ENCODE data around the gene CACNA2D3. TPM values are rescaled to one million over a fixed set of nuclear protein-coding genes. Genes with fewer than 3 reads are reported as not detected.

Gene CACNA2D3
- total RNA-seq, 1 donor from 2014 or later, result 10.0 TPM

- TF ChIP-seq CTCF (IDR thresholded peaks at IDR 0.05; ENCODE audit: partially characterized antibody, unreplicated experiment), result no peak
- Mint-ChIP-seq H3K4me3 (ENCODE audit: unreplicated experiment) (no peak overlapping the region), H3K9me3 (ENCODE audit: unreplicated experiment) (no peaks in the 10 kb centered on the region), H3K27me3 (ENCODE audit: unreplicated experiment) (no peaks in the 10 kb centered on the region), H3K4me1 (ENCODE audit: low read depth, unreplicated experiment) (no peaks in the 10 kb centered on the region), H3K27ac (ENCODE audit: unreplicated experiment) (no peak overlapping the region), H3K36me3 (ENCODE audit: unreplicated experiment) (no peaks in the 10 kb centered on the region)
- DNase-seq, result no peak
These were observed 254.7 kb downstream of the CACNA2D3 start for GRCh38 chr3:54376939-54377578.

GRCh38 chr3:54378184-54378583 is 255.8 kb downstream of the CACNA2D3 start:
- no peak overlapping the region for H3K27ac Mint-ChIP-seq (ENCODE audit: unreplicated experiment)
- H3K9me3 Mint-ChIP-seq (ENCODE audit: unreplicated experiment), result no peaks in the 10 kb centered on the region
- no peaks in the 10 kb centered on the region for H3K27me3 Mint-ChIP-seq (ENCODE audit: unreplicated experiment)
- no peak for DNase-seq
- no peak overlapping the region for H3K4me3 Mint-ChIP-seq (ENCODE audit: unreplicated experiment)
- no peak for TF ChIP-seq CTCF (IDR thresholded peaks at IDR 0.05; ENCODE audit: partially characterized antibody, unreplicated experiment)
- H3K4me1 Mint-ChIP-seq (ENCODE audit: low read depth, unreplicated experiment), result no peaks in the 10 kb centered on the region
- no peaks in the 10 kb centered on the region for H3K36me3 Mint-ChIP-seq (ENCODE audit: unreplicated experiment)

GRCh38 chr3:54384279-54384678 is 261.9 kb downstream of the CACNA2D3 start:
- TF ChIP-seq CTCF (IDR thresholded peaks at IDR 0.05; ENCODE audit: partially characterized antibody, unreplicated experiment), result no peak
- no peak for DNase-seq
- Mint-ChIP-seq H3K27me3 (ENCODE audit: unreplicated experiment) (peaks cover 3% of the 10 kb centered on the region), H3K27ac (ENCODE audit: unreplicated experiment) (no peak overlapping the region), H3K4me3 (ENCODE audit: unreplicated experiment) (no peak overlapping the region), H3K4me1 (ENCODE audit: low read depth, unreplicated experiment) (no peaks in the 10 kb centered on the region), H3K36me3 (ENCODE audit: unreplicated experiment) (no peaks in the 10 kb centered on the region), H3K9me3 (ENCODE audit: unreplicated experiment) (peaks cover 2% of the 10 kb centered on the region)

DNA sequence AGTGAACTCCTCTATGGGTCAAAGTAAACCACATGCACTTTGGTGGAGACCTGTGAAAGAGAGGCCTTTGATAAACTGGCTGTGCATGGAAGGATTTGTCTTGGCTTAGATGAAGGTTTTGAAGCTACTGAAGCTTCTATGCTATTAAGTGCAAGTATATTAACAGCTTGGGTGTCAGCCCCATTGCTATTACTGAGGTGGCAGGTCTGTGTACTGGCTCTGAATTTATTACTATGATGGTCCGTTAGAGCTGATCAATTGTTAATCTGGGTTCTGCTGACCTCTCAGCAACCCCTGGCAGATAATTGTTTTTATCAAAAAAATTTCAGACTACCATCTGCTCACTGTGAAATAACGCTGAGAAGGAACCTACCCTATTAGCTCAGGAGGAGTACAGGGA is 268.2 kb downstream of the CACNA2D3 start:
- Mint-ChIP-seq H3K36me3 (ENCODE audit: unreplicated experiment) (peaks cover 4% of the 10 kb centered on the region), H3K27me3 (ENCODE audit: unreplicated experiment) (peaks cover 1% of the 10 kb centered on the region), H3K9me3 (ENCODE audit: unreplicated experiment) (no peaks in the 10 kb centered on the region), H3K27ac (ENCODE audit: unreplicated experiment) (no peak overlapping the region), H3K4me1 (ENCODE audit: low read depth, unreplicated experiment) (no peaks in the 10 kb centered on the region), H3K4me3 (ENCODE audit: unreplicated experiment) (no peak overlapping the region)
- no peak for DNase-seq
- no peak for TF ChIP-seq CTCF (IDR thresholded peaks at IDR 0.05; ENCODE audit: partially characterized antibody, unreplicated experiment)

DNA sequence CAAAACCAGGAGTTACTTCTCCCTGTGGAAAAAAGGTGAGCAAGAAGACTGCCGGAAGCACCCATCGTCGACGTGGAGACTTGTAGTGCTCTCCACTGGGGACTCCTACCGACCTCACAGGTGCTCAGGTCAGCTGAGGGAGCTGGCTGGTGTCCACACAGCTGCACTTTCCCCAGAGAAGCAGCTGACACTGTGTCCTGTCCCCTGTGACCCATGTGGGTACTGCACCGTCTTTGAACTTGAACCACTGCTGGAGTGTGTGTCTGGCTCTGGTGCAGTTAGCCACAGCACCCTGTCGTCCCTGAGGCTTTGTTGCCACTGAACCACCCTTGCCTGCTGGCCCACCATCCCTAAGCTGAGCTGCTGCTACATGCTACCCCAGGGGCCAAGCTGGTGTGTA is 270.8 kb downstream of the CACNA2D3 start:
- Mint-ChIP-seq H3K4me1 (ENCODE audit: low read depth, unreplicated experiment) (no peaks in the 10 kb centered on the region), H3K9me3 (ENCODE audit: unreplicated experiment) (no peaks in the 10 kb centered on the region), H3K27ac (ENCODE audit: unreplicated experiment) (no peak overlapping the region), H3K4me3 (ENCODE audit: unreplicated experiment) (no peak overlapping the region), H3K27me3 (ENCODE audit: unreplicated experiment) (peaks cover 1% of the 10 kb centered on the region), H3K36me3 (ENCODE audit: unreplicated experiment) (peaks cover 4% of the 10 kb centered on the region)
- no peak for DNase-seq
- no peak for TF ChIP-seq CTCF (IDR thresholded peaks at IDR 0.05; ENCODE audit: partially characterized antibody, unreplicated experiment)
